Mononuclear cell (primary cell): Measurements from ENCODE around the gene MROH2A. TPM values are rescaled to one million over a fixed set of nuclear protein-coding genes. Genes with fewer than 3 reads are reported as not detected.

Experiments used
- H3K27me3 ChIP-seq: 2 replicates; pipeline ENCODE4 v1.6.0; 2011; ENCODE audit warnings: low read length, control low read depth; ENCODE audit not compliant: insufficient read depth
- H3K4me1 ChIP-seq: 2 replicates; pipeline ENCODE4 v1.5.1; 2011; ENCODE audit warnings: mild to moderate bottlenecking, low read length, control low read depth; ENCODE audit not compliant: insufficient read depth
- H3K4me3 ChIP-seq: 2 replicates; pipeline ENCODE4 v1.5.1; 2011; ENCODE audit warnings: mild to moderate bottlenecking, low read length, moderate library complexity
- H3K9me3 ChIP-seq: 2 replicates; pipeline ENCODE4 v1.5.1; 2011; ENCODE audit warnings: low read depth, mild to moderate bottlenecking, control low read depth, low read length
- total RNA-seq: library from RNA; depleted of rRNA; stranded (reverse); fragments of >200 nt; gene quantifications from one replicate; pipeline ENCODE4 v1.2.3, GENCODE V29; 2012

Gene MROH2A
- total RNA-seq, 1 donor = not detected

DNA sequence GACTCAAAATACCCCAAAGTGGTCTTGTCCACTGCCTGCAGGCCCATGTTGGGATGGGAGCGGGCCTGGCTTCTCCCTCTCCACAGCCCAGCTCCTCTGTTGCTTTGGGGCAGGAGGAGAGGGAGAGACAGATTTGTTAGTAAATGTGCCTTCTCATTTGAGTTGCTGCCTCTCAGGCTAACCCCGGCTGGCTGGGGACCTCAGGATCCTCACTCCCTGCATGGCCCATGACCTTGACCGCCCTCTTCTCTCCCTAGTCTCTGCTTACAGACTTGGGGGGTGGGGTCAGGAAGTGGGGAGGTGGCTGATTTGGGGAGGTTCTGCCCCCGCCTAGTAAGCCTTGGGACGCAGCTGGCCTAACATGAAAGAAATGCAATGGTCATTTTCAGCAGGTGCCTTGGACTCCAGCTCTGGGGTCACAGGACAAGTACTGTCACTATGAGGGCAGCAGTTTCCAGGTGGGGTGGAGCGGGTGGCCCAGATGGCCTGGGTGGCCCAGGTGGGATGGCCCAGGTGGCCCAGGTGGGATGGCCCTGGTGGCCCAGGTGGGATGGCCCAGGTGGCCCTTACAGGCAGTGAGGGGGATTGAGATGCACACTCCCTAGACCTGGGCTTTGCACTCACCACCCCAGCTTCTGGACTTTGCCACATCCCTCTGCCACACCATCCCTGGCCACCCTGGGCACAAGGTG is 52.1 kb downstream of the MROH2A start:
- Histone ChIP-seq H3K27me3 (no peaks in the 10 kb centered on the region), H3K9me3 (no peaks in the 10 kb centered on the region), H3K4me3 (no peak overlapping the region), H3K4me1 (no peaks in the 10 kb centered on the region)

DNA sequence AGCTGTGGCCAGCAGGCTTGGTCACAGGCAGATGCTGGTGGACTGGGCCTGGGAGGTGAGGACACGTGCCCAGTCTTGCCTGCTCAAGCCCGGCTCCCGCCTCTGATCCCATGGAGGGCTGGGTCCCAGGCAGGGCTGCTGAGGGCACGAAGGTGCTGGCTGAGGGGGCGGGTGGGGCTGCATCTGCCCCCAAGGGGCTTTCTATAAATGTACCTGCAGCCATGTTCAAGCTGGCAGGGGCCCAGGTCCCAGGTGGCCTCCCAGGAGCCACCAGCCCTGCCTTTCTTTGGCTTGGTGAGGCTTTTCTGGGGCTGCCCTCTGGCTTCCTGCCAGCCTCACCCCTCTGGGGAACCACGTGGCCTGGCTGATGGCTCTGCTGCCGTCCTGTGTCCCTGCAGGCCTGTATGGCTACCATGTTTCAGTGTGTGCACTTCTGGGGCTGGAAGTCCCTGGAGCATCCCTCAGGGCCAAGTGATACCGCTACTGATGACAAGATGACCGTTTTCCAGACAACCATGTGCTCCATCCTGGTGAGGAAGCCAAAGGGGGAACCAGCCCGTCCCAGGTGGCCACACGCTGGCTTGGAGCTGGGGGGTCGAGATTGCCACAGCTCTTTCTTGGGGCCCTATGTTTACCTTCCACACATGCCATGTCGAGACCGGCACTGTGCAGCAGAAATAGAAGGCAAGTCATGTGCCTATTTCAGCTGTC is 53.0 kb downstream of the MROH2A start:
- Histone ChIP-seq H3K27me3 (no peaks in the 10 kb centered on the region), H3K4me3 (no peak overlapping the region), H3K4me1 (no peaks in the 10 kb centered on the region), H3K9me3 (no peaks in the 10 kb centered on the region)

DNA sequence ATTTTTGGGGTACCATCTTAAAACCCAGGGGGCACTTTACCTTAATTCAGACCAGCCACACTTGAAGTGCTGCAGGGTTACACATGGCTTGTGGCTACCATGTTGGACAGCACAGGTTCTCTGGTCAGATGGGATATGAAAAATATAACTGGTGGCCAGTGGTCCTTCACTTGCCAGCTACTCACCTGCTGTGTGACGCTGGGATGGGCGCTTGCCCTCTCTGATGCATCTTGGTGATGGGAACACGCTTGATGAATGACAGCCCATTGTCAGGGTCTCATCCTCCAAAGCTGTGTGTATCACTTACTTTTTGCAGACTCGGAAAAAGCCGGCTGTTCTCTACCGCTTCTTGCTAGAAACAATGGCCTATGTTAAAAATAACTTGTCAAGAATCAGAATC is 53.7 kb downstream of the MROH2A start:
- Histone ChIP-seq H3K27me3 (no peaks in the 10 kb centered on the region), H3K4me1 (no peaks in the 10 kb centered on the region), H3K4me3 (no peak overlapping the region), H3K9me3 (no peaks in the 10 kb centered on the region)

DNA sequence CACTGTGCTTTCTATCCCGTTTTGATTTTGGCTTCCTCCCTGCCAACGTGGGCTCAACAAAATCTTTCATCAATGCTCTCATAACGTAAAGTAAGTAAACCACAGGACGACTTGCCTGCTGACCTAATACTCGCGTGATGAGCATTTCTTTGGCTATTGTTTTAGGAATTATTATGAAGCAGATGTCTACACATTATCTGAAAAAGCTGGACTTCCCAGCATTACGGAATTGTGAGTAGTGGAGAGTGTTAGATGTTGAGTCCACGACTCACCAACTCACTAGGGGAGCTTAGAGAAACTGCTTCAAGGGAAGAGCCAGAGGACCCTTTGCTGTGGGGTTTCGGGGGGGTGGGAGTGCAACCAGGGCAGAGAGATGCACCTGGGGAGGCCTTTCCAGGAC is 54.3 kb downstream of the MROH2A start:
- Histone ChIP-seq H3K27me3 (no peaks in the 10 kb centered on the region), H3K9me3 (no peaks in the 10 kb centered on the region), H3K4me1 (no peaks in the 10 kb centered on the region), H3K4me3 (no peak overlapping the region)

DNA sequence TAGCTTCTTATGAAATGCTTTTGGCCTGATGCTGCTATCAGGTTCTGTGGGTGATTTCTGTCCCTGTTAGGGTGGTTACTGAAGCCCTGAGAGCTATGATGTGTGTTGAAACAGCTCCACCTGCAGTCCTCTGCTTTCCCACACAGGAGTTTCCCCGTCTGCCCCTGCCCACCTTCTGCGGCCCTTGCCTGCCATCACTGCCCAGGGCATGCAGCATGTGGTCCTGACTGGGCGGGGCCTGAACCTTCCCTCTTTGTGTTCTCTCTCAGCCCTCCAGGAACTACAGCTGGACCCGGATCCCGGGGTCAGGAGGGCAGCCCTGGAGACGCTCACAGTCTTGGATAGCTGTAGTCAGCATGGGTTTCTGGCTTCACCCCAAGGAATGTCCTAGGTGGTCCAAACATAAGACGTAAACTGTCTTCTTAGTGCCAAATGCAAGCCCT is 54.8 kb downstream of the MROH2A start:
- Histone ChIP-seq H3K4me1 (no peaks in the 10 kb centered on the region), H3K27me3 (no peaks in the 10 kb centered on the region), H3K9me3 (no peaks in the 10 kb centered on the region), H3K4me3 (no peak overlapping the region)

DNA sequence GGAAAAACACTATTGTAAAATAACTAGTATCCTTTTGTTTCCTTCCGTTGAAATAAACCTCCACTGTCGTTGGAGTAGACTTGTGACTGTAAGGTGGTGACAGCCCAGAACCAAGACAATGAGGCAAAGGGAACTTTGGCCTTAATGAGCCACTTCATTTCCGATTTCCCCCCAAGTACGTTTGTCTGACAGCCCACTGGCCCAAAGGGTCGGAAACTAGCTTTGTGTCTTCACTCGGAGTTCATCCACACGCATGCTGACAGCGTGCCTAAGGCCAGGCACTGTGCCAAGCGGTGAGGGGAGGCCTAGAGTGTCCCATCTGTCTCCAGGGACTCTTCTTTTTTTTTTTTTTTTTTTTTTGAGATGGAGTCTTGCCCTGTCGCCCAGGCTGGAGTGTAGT is 55.2 kb downstream of the MROH2A start:
- H3K4me3 ChIP-seq = no peak overlapping the region

DNA sequence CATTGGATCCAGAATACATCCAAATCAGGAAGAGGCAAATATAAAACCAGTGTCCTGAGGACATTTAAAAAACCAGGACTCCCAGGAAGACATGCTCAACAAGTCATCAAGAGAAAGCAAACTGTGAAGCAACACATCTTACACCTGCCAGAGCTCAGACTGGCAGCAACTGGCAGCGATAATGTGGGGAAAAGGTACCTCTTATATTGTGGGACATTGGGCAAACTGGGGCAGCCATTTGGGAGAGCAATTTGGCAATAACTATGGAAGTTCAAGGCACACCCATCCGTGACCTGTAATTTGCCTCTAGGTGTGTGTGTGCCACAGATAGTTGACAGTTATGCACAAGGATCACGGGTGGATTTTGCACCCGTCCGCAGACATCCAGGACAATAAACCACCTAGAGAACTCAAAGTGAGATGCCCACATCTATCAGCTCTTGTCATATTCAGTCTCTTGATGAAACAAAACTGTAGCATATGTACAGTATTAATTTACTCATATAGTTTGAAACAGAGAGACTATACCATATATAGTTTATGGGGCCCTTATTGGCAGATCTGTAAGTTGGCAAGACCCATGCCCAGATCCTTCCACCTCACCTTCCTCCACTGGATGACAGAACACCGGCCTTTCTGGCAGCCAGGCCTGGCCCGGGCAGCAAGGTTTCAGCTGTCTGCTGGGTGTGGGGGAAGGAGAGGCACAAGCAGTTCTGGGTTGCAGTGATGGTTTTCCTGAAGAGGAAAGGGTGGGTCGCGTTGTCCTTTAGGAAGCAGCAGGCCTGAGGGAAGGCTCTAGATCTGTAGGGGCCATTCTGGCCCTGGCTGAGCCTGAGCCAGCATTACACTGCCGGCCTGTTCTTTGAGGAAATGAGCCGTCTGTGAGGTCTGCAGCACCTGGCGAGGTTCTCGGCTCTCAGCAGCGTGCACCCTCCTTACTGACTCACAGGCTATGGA is 57.4 kb downstream of the MROH2A start:
- no peaks in the 10 kb centered on the region for H3K9me3 ChIP-seq
- no peaks in the 10 kb centered on the region for H3K27me3 ChIP-seq
- H3K4me1 ChIP-seq = no peaks in the 10 kb centered on the region
- H3K4me3 ChIP-seq = no peak overlapping the region

More for the DNA sequence above, 55.2 kb downstream of the MROH2A start:
- Histone ChIP-seq H3K4me1 (no peaks in the 10 kb centered on the region), H3K27me3 (no peaks in the 10 kb centered on the region), H3K9me3 (no peaks in the 10 kb centered on the region)

DNA sequence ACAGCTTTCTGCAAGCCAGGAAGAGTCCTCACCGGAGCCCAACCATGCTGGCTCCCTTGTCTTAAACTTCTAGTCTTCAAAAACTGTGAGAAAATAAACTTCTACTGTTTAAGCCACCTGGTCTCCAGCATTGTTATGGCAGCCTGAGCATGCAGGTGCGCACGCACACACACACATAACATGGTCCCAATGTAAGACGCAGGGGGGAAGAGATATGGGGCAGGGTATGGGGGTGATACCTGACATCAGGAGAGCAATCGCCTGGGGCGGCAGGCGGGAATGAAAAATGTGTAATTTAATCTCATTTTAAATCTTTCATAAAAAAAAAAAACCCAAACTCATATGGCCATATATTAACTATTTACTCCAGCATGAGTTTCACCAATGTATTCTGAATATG is 58.2 kb downstream of the MROH2A start:
- Histone ChIP-seq H3K9me3 (no peaks in the 10 kb centered on the region), H3K27me3 (no peaks in the 10 kb centered on the region), H3K4me1 (no peaks in the 10 kb centered on the region), H3K4me3 (no peak overlapping the region)

DNA sequence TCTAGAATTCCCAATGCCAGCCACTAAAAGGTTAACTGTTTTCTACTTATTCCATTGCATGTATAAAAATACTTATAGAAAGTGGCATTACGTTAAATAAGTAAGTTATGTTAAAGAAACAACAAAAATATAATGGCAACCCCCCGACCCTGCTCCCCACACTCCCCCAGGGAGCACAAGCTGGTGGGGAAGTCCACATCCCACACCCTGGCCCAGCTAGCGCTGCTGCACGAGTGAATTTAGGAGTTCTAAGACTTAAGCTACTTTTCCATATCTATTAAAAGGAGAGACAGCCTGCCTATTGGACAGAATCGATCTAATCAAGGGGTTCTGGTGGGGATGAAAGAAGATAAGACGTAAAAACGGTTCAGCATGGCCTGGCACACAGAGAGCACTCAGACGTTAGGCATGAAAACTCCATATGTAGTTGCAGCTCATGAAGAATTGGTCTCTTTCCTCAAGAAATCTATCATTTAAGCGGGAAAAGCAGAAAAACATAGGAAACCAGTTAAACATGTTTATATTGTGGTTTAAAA is 59.6 kb downstream of the MROH2A start:
- Histone ChIP-seq H3K9me3 (no peaks in the 10 kb centered on the region), H3K4me1 (no peaks in the 10 kb centered on the region), H3K27me3 (no peaks in the 10 kb centered on the region), H3K4me3 (no peak overlapping the region)

DNA sequence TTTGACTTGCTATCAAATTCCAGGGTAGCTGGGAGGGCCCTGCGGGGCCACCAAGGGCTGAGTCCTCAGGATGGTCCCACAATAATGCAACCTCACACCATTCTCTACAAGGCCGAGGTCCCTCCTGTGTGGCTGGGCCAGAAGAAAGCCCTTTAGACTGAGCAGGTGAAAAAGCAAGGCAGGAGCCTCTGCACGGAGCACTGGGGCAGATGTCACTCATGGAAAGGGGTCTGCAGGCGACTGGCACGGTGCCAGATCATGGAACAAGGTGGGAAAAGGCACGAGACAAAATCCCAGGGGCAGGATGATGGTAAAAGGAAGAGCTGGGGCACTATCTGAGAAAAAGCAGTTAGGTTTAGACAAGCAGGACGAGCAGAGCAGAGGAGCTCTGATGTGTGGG is 60.1 kb downstream of the MROH2A start:
- Histone ChIP-seq H3K27me3 (no peaks in the 10 kb centered on the region), H3K9me3 (no peaks in the 10 kb centered on the region), H3K4me1 (no peaks in the 10 kb centered on the region), H3K4me3 (no peak overlapping the region)

DNA sequence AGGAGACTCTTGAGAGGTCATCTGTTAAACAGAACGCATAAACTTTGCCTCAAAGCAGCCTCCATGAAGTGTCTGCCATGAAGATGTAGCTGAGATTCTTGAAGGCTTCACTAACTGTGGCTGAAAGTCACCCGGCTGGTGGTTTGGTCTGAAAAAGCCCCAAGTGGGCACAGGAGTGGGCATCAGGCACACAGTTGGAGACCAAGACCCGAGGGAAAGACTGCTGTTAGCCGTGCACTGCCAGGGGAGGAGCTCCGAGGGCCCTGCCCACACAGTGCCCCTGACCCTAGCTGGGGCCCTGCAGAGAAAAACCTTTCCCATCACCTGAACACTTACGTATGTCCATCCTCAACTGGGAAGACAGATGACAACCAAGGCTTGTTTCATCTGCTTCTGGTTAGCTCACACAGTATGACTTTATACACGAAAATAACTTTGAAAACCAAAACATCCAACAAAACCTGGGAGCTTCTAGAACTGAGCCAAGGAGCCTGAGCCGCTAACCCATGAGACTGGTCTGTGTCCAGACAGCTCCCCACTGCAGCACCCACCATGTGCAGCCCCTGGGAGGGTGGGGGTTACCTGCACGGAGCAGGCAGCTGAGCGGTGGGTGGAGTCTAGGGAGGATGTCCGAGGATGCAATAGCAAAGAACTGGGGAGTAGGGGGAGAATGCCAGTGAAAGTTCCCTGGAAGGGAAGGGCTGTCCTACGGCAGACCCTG is 60.8 kb downstream of the MROH2A start:
- Histone ChIP-seq H3K9me3 (no peaks in the 10 kb centered on the region), H3K4me1 (no peaks in the 10 kb centered on the region), H3K4me3 (no peak overlapping the region)

DNA sequence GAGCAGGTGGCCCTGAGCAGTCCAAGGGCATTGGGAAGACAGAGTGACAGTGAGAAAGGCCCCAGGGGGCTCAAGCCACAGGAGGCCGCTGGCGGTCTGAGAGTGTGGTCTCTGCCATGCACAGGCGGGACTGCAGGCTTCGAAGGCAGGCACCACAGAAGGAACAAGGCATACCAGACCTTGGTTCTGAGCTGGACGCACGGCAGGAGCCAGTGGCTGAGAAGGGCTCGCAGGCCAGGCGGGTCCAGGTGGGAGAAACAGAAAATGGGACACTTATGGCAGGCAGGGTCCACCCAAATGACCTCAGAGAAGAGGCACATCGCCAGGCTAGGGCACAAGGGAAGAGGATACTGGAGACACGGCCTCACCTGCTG is 61.3 kb downstream of the MROH2A start:
- Histone ChIP-seq H3K4me3 (no peak overlapping the region), H3K4me1 (no peaks in the 10 kb centered on the region), H3K27me3 (no peaks in the 10 kb centered on the region), H3K9me3 (no peaks in the 10 kb centered on the region)

More for the DNA sequence above, 60.8 kb downstream of the MROH2A start:
- H3K27me3 ChIP-seq = no peaks in the 10 kb centered on the region

DNA sequence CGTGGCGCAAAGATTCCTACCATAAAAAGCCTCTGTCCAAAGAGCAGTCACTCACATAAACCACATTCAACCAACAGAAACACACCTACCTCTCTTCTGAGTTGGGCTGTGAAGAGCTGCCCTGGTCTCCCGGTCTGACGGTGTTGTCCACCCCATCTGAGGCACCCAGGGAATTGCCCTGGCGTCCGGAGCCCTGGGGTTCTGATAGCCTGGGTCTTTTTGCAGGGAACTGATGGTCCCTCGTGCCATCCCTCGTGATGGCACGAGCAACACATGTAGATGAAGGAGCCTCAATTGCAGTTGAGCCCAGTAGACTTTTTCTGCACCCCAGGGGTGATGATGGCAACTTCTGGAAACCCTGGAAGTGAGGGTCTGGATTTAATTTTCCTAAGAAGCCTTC is 62.4 kb downstream of the MROH2A start:
- Histone ChIP-seq H3K27me3 (no peaks in the 10 kb centered on the region), H3K4me3 (no peak overlapping the region), H3K4me1 (no peaks in the 10 kb centered on the region), H3K9me3 (no peaks in the 10 kb centered on the region)

DNA sequence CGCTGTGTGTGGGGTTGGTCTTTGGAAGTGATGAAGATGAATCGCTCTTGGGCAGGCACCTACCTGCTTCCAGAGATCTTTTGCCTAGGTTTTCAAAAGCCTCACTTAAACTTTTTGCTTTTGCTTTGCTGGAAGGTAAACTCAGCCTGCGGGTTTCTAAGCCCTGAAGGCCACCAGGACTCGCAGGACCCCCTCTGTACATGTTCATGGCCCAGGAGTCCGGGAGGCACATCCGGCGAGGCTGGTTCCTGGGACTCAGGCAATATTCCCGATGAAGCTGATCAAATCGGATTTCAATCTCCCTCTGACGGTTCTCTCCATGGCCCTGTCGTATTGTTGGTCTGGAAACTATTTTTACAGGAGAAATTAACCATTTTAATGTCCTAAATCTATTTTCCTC is 63.1 kb downstream of the MROH2A start:
- H3K4me3 ChIP-seq = no peak overlapping the region

More for the DNA sequence above, 63.1 kb downstream of the MROH2A start:
- Histone ChIP-seq H3K9me3 (no peaks in the 10 kb centered on the region), H3K4me1 (no peaks in the 10 kb centered on the region), H3K27me3 (no peaks in the 10 kb centered on the region)
